ENCODE measurements around the gene WEE2. TPM values are rescaled to one million over a fixed set of nuclear protein-coding genes. Genes with fewer than 3 reads are reported as not detected.
"Not testable (repeated sequence)": the region's sequence is repeated elsewhere in the genome, so short reads cannot be mapped to it uniquely, and the experiment has no call there.

WEE2 gene
- polyA plus RNA-seq, 1 experiment, result not detected

DNA sequence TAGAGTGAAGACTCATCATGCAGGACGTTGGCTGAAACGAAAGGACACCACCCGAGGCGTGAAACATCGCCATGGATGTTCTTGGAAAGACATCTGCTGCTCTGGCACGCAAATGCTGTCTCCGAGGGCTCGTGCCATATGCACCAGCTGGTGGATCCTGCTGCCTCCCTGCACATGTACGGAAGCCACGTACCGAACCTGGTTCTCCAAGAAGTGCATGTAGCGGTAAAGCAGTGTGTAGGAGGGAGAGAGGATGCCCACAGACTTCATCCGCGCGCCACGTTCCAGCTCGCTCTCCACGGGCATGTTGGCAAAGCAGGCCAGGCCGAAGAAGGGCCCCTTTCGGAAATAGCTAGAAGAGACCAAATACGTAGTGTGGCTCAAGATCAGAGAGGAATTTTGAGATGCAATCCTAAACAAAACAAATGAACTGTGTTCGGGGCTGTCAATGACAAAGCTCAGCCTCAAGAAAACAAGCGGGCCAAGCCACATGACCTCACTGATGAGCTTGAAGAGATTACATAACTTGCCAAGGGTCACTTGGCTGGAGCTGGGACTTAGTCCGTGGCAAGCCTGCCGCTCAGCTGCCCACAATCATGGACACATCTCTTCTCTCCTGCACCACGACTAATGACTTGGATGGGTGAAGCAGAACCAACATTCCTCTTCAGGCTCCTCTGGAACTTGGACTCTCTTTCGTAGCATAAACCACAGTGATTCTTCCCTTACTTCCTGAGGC lies 22.7 kb upstream of the WEE2 start:
- H3K4me3 ChIP-seq (ENCODE audit: low read depth, low read length), result no peak overlapping the region
- no peak for DNase-seq (ENCODE audit: low read depth)
- peaks cover 2% of the 10 kb centered on the region for H3K36me3 ChIP-seq (ENCODE audit: control insufficient read depth, insufficient read depth, low read length)
- H3K27me3 ChIP-seq (ENCODE audit: control insufficient read depth, insufficient read depth, low read length), result no peaks in the 10 kb centered on the region
- TF ChIP-seq, protein P1, sequence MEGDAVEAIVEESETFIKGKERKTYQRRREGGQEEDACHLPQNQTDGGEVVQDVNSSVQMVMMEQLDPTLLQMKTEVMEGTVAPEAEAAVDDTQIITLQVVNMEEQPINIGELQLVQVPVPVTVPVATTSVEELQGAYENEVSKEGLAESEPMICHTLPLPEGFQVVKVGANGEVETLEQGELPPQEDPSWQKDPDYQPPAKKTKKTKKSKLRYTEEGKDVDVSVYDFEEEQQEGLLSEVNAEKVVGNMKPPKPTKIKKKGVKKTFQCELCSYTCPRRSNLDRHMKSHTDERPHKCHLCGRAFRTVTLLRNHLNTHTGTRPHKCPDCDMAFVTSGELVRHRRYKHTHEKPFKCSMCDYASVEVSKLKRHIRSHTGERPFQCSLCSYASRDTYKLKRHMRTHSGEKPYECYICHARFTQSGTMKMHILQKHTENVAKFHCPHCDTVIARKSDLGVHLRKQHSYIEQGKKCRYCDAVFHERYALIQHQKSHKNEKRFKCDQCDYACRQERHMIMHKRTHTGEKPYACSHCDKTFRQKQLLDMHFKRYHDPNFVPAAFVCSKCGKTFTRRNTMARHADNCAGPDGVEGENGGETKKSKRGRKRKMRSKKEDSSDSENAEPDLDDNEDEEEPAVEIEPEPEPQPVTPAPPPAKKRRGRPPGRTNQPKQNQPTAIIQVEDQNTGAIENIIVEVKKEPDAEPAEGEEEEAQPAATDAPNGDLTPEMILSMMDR (IDR thresholded peaks at IDR 0.05; ENCODE audit: insufficient read depth, low read depth, low read length), result no peak
- ChIA-PET POLR2A (no interaction called here), CTCF (no interaction called here)

DNA sequence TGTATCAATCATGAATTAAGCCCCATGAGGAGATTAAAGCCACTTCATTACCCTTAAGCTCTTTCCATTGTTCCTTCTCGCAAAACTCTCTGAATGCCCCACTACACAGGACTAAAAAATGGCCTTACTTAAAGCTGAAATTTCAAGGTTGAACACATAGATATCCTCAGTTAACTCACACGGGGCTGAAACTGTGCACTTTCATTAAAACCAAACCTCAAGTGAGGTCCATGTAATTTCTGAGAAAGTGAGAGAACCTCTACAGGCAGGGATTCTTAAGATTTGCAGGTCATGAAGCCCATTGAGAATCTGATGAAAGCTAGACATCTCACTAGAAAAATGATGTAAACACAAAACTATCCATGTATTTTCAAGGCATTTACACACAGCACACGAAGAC lies 22.1 kb upstream of the WEE2 start:
- peaks cover 2% of the 10 kb centered on the region for H3K36me3 ChIP-seq (ENCODE audit: control insufficient read depth, insufficient read depth, low read length)
- no peak overlapping the region for H3K4me3 ChIP-seq (ENCODE audit: low read depth, low read length)
- no peak for DNase-seq (ENCODE audit: low read depth)
- no peaks in the 10 kb centered on the region for H3K27me3 ChIP-seq (ENCODE audit: control insufficient read depth, insufficient read depth, low read length)
- POLR2A ChIA-PET, result no interaction called here
- CTCF ChIA-PET, result no interaction called here
- TF ChIP-seq, protein P1 (IDR thresholded peaks at IDR 0.05; ENCODE audit: insufficient read depth, low read depth, low read length), result no peak

DNA sequence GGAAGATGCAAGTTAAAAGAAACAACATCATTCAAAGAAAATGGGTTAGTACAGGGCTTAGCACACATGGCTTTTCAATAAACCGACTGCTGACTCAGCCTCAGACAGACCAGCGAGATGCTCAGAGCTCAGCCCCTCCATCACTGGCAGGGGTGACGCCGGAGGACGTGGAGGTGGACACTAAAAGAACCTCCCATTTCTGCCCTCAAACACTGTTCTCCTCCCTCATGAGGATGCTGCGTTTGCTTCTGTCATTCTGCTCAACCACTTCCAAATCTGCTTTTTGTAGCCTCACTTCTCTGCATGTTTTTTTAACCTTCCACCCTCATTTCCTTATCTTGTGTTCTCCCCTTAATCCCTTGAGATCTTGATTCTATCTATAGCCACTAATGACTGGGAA lies 21.5 kb upstream of the WEE2 start:
- no peak overlapping the region for H3K4me3 ChIP-seq (ENCODE audit: low read depth, low read length)
- CTCF ChIA-PET, result no interaction called here
- H3K27me3 ChIP-seq (ENCODE audit: control insufficient read depth, insufficient read depth, low read length), result no peaks in the 10 kb centered on the region
- no peak for DNase-seq (ENCODE audit: low read depth)
- POLR2A ChIA-PET, result no interaction called here
- H3K36me3 ChIP-seq (ENCODE audit: control insufficient read depth, insufficient read depth, low read length), result peaks cover 2% of the 10 kb centered on the region
- TF ChIP-seq, protein P1 (IDR thresholded peaks at IDR 0.05; ENCODE audit: insufficient read depth, low read depth, low read length), result no peak

DNA sequence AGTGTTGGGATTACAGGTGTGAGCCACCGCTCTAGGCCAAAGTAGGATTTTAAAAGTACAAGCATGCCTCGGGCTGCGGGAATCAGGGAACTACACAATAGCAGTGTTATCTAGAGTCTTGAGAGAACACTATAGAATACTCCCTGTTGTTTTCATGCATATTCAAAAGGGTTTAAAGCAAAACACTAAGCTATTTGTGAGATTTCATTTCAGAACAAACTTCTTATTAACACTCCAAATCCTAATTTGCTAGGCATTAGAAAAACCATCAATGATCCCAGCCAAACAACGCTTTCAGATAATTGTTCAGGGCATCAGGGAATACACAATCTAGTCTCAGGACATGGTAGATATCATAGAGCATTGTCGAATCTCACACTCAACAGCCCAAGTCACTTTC lies 20.1 kb upstream of the WEE2 start:
- Histone ChIP-seq H3K4me3 (ENCODE audit: low read depth, low read length) (no peak overlapping the region), H3K36me3 (ENCODE audit: control insufficient read depth, insufficient read depth, low read length) (peaks cover 2% of the 10 kb centered on the region), H3K27me3 (ENCODE audit: control insufficient read depth, insufficient read depth, low read length) (no peaks in the 10 kb centered on the region)
- TF ChIP-seq, protein P1 (IDR thresholded peaks at IDR 0.05; ENCODE audit: insufficient read depth, low read depth, low read length), result no peak
- CTCF ChIA-PET, result no interaction called here
- no peak for DNase-seq (ENCODE audit: low read depth)
- POLR2A ChIA-PET, result no interaction called here

DNA sequence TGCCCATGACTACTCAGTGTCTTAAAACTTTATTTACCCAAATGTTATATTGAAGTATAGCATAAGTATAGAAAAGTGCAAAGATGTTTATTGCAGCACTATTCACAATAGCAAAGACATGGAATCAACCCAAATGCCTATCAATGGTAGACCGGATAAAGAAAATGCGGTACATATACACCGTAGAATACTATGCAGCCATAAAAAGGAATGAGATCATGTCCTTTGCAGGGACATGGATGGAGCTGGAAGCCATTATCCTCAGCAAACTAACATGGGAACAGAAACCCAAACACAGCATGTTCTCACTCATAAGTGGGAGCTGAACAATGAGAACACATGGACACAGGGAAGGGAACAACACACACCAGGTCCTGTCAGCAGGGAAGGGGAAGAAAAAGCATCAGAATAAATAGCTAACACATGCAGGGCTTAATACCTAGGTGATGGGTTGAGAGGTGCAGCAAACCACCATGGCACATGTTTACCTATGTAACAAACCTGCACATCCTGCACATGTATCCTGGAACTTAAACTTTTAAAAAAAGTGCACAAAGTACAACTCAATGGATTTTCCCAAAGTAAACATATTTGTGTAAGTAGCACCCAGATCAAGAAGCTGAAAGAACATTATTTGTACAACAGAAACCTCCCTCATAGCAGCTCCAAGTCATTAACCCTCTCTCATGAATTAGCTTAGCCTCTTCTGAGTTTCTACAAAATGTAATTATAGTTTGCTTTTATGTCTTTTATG lies 18.9 kb upstream of the WEE2 start:
- H3K36me3 ChIP-seq (ENCODE audit: control insufficient read depth, insufficient read depth, low read length); H3K4me3 ChIP-seq (ENCODE audit: low read depth, low read length); H3K27me3 ChIP-seq (ENCODE audit: control insufficient read depth, insufficient read depth, low read length); DNase-seq (ENCODE audit: low read depth); POLR2A ChIA-PET: not testable (repeated sequence)
- CTCF ChIA-PET, result interaction anchor here (1.0 kb wide), 1 partner anchor 97 kb away, joined by 3 read pairs; no protein-coding TSS in a partner anchor

Measured in BJ (cell line).